ENCODE measurements around the gene ADIPOR2. TPM values are rescaled to one million over a fixed set of nuclear protein-coding genes. Genes with fewer than 3 reads are reported as not detected.

Gene ADIPOR2
- total RNA-seq, 2 donors from 2014 or later: 19.7 to 23.3 TPM

DNA sequence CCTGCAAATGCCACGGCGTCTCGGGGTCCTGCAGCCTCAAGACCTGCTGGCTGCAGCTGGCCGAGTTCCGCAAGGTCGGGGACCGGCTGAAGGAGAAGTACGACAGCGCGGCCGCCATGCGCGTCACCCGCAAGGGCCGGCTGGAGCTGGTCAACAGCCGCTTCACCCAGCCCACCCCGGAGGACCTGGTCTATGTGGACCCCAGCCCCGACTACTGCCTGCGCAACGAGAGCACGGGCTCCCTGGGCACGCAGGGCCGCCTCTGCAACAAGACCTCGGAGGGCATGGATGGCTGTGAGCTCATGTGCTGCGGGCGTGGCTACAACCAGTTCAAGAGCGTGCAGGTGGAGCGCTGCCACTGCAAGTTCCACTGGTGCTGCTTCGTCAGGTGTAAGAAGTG lies 45.1 kb upstream of the ADIPOR2 start:
- H3K4me3 ChIP-seq: no peak overlapping the region
- peaks cover 0 to 29% of the 10 kb centered on the region in 2 donors for H3K4me1 ChIP-seq
- H3K36me3 ChIP-seq: no peaks in the 10 kb centered on the region
- no peak overlapping the region for H3K27ac ChIP-seq
- TF ChIP-seq, protein P1, sequence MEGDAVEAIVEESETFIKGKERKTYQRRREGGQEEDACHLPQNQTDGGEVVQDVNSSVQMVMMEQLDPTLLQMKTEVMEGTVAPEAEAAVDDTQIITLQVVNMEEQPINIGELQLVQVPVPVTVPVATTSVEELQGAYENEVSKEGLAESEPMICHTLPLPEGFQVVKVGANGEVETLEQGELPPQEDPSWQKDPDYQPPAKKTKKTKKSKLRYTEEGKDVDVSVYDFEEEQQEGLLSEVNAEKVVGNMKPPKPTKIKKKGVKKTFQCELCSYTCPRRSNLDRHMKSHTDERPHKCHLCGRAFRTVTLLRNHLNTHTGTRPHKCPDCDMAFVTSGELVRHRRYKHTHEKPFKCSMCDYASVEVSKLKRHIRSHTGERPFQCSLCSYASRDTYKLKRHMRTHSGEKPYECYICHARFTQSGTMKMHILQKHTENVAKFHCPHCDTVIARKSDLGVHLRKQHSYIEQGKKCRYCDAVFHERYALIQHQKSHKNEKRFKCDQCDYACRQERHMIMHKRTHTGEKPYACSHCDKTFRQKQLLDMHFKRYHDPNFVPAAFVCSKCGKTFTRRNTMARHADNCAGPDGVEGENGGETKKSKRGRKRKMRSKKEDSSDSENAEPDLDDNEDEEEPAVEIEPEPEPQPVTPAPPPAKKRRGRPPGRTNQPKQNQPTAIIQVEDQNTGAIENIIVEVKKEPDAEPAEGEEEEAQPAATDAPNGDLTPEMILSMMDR (IDR thresholded peaks at IDR 0.05): no peak
- no peak for DNase-seq (ENCODE audit: low spot score)
- no peaks in the 10 kb centered on the region for H3K9me3 ChIP-seq
- no peaks in the 10 kb centered on the region for H3K27me3 ChIP-seq

DNA sequence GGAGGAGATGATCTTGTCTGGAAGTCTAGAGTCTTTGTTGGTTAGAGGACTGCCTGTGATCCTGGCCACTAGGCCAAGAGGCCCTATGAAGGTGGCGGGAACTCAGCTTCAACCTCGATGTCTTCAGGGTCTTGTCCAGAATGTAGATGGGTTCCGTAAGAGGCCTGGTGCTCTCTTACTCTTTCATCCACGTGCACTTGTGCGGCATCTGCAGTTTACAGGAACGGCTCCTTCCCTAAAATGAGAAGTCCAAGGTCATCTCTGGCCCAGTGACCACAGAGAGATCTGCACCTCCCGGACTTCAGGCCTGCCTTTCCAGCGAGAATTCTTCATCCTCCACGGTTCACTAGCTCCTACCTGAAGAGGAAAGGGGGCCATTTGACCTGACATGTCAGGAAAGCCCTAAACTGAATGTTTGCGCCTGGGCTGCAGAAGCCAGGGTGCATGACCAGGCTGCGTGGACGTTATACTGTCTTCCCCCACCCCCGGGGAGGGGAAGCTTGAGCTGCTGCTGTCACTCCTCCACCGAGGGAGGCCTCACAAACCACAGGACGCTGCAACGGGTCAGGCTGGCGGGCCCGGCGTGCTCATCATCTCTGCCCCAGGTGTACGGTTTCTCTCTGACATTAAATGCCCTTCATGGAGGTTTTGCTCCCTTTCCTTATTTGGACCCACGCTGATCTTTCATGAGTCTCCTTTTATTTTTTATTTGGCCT lies 44.1 kb upstream of the ADIPOR2 start:
- no peak for DNase-seq (ENCODE audit: low spot score)
- no peak overlapping the region for H3K27ac ChIP-seq
- H3K9me3 ChIP-seq: no peaks in the 10 kb centered on the region
- H3K4me3 ChIP-seq: no peak overlapping the region
- TF ChIP-seq, protein P1 (IDR thresholded peaks at IDR 0.05): no peak
- H3K27me3 ChIP-seq: no peaks in the 10 kb centered on the region
- H3K4me1 ChIP-seq: peaks cover 0 to 37% of the 10 kb centered on the region in 2 donors
- H3K36me3 ChIP-seq: no peaks in the 10 kb centered on the region

DNA sequence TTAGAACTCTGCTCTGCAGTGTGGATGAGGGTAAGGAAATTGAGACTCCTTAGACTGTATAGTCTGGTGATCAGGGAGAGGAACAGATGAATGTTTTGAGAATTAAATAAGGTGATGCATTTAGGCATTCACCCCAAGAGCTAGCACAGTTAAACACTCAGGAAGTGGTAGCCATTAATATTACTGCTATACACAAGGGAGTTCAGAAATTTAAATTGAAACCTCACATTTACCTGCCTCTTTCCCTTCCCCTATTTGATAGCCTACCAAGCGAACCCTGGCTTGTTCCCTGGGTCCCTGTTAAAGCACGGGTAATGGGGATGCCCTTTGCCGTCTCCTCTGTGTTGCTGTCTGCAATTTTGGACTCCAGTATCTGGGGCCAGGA lies 43.6 kb upstream of the ADIPOR2 start:
- no peaks in the 10 kb centered on the region for H3K27me3 ChIP-seq
- no peak overlapping the region for H3K27ac ChIP-seq
- H3K4me3 ChIP-seq: no peak overlapping the region
- H3K9me3 ChIP-seq: no peaks in the 10 kb centered on the region
- peaks cover 0 to 37% of the 10 kb centered on the region in 2 donors for H3K4me1 ChIP-seq
- H3K36me3 ChIP-seq: no peaks in the 10 kb centered on the region
- TF ChIP-seq, protein P1 (IDR thresholded peaks at IDR 0.05): no peak
- no peak for DNase-seq (ENCODE audit: low spot score)

DNA sequence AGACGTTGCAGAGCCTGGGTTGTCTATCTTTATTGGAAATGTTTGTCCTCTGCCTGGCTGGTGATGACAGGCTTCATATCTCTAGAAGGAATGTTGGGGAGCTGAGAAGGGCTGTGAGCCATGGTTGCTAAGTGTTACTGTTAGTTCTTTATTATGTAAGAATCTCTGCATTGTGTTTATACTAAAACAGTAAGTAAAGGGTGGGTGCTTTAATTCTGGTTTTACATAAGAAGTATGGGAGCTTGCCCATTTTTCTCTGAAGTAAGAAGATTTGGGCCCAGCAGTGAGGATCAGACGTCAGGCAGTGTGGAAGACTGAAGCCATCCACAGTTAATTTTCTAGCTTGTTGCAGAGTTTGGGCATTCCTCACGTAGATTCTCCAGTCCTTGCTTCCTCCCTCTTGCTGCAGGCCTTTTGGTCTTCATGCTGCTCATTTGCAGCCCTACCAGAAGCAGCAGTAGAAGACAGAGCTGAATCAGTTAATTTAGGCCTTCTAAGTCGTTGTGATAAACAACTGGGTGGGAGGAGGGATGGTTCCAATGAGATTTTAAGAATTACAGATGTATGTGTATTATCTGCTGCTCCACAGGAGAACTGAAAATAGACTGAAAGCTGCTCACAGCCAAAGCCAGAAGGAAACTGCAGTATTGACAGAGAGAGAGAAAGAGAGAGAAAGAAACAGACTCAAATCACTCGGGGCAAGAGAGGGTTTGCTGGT lies 40.5 kb upstream of the ADIPOR2 start:
- no peaks in the 10 kb centered on the region for H3K36me3 ChIP-seq
- no peaks in the 10 kb centered on the region for H3K9me3 ChIP-seq
- H3K27me3 ChIP-seq: no peaks in the 10 kb centered on the region
- peaks cover 0 to 23% of the 10 kb centered on the region in 2 donors for H3K4me1 ChIP-seq
- peak overlapping the region in 1 of 2 donors; percentile 35 for H3K27ac ChIP-seq
- no peak for DNase-seq (ENCODE audit: low spot score)
- no peak overlapping the region for H3K4me3 ChIP-seq
- TF ChIP-seq, protein P1 (IDR thresholded peaks at IDR 0.05): no peak

DNA sequence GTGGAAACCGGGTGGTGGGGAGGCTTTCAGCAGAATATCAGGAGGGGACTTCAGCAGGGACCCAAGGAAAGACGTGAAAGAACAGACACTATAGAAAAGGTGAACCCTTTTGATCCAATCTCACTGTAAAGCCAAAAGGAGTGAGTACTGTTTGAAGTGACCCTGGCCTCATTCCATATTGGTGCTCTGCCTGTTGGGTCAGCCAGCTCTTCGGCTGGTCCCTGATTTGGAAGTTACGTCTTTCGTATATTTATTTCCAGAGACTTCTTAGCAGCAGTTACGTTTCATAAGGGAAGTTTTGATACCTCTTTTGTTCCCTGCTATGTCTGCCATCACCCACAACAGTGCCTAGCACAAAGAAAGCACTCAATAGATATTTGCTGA lies 39.9 kb upstream of the ADIPOR2 start:
- Histone ChIP-seq H3K27ac (peak overlapping the region in 1 of 2 donors; percentile 35), H3K4me1 (peaks cover 0 to 23% of the 10 kb centered on the region in 2 donors), H3K27me3 (no peaks in the 10 kb centered on the region), H3K4me3 (no peak overlapping the region), H3K9me3 (no peaks in the 10 kb centered on the region), H3K36me3 (no peaks in the 10 kb centered on the region)
- TF ChIP-seq, protein P1 (IDR thresholded peaks at IDR 0.05): no peak
- no peak for DNase-seq (ENCODE audit: low spot score)
